ENCODE results near the gene ADCK1.

DNA sequence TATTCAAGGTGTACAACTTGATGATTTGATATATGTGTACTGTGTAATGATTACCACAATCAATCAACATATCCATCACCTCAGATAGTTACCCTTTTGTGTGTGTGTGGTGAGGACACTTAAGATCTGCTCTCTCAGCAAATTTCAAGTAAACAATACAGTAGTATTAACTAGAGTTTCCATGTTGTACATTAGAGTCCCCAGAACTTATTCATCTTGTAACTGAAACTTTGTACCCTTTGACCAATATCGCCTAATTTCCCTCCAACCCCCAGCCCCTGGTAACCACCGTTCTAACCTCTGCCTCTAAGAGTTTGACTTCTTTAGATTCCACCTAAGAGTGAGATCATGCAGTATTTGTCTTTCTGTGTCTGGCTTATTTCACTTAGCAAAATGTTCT, 12.1 kb downstream of the ADCK1 start:
- TF ChIP-seq CTCF (IDR thresholded peaks at IDR 0.05; ENCODE audit: low read depth, low read length) (no peak), EZH2phosphoT487 (IDR thresholded peaks at IDR 0.05; ENCODE audit: low read depth) (no peak)

All from OCI-LY3 (cell line).